NCI-H1930 (cell line): ENCODE measurements around the gene INS.

ENCODE experiments used
- DNase-seq, 2 experiments: peaks; one replicate each; lab custom pipeline; 2025; lab: John Stamatoyannopoulos, UW

INS gene

DNA sequence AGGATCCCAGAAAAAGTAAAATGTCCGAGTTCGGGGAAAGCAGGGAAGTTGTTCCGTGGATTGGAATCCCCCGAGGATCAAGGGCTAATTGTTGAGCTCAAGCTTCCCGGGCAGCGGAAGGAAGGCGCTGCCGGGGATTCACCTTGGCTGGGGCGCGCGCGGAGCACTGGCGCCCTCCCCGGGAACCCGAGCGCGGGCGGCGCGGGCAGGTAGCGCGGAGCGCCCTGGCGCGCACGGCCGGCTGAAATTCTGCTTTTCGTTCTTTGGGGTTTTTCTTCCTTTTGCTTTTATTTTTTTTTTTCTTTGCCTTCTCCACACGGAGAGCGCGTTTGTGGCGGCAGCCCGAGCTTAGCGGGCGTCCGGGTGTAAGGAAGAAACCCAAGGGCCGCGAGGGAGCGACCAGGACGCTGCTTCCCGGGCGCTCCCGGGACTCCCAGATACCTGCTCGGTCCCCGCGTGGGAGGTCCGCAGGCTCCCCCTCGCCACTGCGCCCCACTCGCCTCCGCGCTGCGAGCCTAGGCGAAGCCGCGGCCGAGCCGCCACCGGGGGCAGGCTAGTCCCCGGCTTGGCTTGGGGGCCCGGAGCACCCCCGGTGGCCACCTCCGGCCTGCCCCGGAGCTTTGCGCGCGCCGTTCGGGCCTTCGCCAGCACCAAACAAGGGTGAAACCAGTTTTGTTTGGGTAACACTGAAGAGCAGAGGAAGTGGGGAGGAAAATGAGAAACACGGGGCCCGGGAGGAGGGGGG is 17.0 kb downstream of the INS start:
- DNase-seq, result no peak

DNA sequence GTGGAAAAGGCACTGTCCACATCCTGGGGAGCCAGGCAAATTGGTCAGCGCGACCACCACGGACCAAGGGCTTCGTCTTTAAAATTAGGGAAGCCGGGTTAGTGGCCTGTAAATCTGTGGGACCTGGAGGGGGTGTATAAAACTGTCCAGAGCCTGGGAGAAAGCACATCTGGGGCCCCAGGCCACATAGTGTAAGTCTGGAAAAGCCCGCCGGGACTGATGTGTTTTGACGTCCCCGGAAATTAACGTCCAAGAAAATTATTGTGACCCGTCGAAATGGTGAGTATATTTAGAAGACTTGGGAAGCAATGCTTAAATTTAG is 17.6 kb downstream of the INS start:
- no peak for DNase-seq

DNA sequence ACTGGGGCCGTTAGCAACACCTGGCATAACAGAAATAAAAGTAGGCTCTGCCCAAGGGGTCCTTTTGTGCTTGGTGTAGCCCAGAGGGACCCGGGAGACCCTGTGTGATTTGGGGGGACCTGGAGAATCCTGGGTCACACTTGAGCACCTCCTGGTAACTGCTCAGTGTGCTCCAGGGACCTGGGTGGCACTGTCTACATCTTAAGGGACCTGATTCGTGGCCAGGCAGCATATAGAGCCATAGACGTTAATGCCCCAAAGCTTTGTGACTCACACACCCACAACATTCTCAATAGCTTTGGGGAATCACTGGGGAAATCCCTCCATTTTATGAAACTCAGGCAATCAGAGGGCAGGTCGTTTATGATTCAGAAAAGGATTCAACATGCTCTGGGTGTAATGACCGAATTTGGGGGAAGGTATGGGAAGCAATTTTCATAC is 18.2 kb downstream of the INS start:
- DNase-seq, result no peak

DNA sequence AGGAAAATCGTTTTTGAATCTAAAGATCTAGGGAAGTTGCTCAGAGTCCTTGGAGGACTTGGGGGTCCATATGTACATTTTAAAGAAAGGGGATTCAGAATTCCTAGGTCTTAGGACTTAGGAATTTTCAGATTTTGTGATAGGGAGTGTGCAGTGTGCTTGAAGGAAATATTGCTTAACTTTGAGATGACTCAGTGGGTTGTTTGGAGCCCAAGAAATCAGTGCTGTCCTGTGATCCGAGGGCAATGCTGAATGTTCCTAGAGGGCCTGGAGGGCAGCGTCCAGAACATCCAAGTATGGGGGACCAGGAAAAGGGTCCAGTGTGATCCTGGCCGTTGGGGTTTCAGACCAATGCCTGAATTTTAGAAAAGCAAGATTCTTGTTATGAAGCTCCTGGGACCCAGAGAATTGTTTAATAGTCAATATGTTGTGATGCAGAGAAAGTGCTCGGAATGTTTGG is 18.7 kb downstream of the INS start:
- DNase-seq, result no peak

DNA sequence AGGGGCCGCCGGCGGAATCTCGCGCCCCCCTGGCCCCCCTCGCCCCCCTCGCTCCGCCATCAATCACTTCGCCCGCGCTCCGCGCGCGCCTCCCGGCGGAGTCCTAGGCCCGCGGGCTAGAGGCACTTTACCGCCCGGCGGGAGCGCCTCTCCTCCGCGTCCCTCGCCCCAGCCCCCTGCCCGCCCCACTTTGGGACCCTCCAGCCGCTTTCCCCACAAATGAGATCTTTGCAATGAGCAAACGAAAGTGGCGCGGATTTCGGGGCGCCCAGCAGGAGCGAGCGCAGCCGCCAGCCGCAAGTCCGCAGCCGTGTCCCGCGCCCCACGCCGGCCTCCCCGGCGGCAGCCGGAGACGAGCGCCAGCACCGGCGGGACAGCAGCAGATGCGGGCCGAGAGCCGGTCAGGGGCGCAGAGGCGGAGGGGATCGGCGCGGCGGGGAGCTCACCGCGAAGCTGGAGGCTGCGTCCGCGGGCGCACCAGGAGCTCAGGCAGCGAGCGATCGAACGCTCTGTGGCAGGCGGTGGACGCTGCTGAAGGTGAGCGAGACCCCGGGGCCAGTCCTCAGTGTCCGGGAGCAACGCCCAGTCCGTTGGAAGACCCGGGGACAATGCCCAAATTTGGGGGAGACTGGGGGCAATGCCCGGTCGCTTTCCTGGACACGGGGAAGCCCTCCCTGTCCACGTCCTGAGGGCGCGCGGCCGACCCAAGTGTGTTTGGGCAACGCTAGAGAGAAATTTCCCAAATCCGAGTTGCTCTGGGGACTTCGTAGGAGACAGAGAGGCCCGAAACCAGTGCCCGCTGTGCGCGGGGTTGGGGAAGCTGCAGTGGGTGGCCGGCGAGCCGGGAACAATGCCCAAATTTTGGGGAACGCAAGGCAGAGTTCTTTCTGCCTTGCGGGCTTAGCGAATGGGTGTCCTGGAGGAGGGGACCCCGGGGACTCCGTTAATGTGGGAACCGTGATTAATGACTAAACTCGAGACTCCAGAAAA is 20.3 kb downstream of the INS start:
- DNase-seq, result no peak

DNA sequence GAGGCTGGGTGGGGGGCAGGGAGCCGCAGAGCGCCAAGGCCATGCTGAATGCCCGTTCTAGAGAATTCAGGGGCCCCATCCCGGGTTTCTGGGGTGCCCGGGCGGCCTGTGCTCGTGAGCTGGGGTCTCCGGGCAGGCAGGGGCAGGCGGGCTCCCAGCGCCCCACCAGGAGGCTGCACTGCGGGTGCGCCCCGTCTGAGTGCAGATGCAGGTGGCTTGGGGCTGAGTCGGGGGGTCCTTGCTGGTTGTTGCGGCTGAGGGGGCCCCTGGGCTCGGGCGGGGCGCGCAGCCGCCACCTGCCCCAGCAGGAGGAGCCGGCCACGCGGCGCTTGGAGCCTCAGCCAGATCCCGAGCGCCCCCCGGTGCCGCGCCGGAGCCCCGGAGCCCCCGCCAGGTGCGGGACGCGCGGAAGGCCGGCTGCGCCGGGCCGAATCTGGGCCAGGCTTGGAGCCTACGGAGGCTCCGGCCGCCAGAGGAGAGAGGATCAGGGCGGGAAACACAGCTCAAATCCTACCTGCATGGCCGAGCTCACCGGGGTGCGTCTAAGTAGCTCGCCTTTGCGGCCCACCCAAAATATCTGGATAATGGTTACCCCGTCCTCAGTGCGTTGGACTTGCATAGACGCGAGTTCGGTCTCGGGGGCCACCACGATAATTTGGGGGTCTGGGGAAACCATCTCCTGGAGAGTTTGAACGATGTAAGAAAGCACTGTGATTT is 21.2 kb downstream of the INS start:
- no peak for DNase-seq

DNA sequence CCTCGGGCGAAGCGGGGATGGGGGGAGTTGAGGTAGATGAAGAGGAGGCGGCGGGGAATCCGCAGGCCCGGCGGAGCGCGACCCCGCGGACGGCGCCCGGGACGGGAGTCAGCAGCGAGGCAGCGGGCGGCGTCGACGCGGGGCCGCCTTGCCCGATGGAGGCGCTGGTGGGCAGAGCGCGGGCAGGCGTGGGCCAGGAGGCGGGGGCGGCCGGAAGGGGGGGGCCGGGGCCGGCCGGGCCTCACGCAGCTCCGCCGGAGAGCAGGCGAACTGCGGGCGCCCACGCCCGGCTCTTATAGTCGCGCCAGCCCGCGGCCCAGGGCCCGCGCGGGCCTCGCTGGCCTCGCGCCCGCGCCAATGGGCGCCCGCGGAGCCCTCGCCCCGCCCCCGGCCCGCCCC is 21.9 kb downstream of the INS start, which contains the start of gene IGF2:
TSS of gene IGF2 (minus strand) at position 267 of the 399 bp plus-strand sequence. CDS start 3,866 bp downstream, outside the sequence.
- no peak for DNase-seq

DNA sequence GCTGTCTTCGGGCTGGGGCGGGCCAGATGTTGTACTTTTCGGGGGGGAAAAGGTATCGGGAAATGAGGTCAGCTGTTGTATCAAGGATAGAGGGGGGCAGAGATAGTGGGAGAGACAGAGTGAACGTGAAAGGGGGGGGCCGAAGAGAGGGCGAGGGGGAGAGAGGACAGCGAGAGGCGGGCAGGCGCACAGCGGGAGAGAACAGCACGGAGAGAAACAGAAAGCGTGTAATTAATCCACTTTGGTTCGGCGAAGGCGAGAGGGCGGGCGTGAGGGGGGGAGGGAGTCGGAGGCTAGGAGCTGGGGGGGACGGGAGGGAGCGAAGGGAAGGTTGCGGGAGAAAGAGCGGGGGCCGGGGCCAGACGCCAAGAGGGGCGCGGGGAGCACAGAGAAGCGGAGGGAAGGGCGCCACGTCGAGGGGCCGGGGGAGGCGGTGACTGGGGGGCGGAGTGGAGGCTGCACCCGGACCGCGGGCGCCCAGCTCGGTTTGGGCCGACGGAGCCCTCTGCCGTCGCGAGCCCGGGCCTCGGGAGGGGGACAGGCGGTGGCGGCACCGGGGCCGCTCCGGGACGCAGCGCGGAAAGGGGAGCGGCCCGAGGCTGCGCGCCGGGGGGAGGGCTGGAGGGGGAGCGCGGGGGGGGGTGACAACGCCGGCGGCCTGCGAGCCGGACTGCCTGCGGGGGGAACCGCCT is 22.4 kb downstream of the INS start:
- no peak for DNase-seq

DNA sequence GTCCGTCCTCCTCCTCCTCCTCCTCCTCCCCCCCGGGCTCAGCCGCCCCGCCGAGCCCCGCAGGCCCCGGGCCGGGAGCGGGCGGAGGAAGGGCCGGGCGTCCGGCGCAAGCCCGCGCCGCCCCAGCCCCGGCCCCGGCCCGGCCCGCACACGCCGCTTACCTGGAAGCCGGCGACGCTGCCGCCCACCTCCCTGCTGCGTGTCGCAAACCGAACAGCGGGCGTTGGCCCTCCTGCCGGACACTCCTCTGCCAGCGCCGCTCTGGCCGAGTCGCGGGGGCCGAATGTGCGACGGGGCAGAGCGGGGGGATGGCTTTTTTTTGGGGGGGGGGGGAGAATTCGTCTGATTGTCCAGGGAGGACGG is 23.0 kb downstream of the INS start:
- no peak for DNase-seq

DNA sequence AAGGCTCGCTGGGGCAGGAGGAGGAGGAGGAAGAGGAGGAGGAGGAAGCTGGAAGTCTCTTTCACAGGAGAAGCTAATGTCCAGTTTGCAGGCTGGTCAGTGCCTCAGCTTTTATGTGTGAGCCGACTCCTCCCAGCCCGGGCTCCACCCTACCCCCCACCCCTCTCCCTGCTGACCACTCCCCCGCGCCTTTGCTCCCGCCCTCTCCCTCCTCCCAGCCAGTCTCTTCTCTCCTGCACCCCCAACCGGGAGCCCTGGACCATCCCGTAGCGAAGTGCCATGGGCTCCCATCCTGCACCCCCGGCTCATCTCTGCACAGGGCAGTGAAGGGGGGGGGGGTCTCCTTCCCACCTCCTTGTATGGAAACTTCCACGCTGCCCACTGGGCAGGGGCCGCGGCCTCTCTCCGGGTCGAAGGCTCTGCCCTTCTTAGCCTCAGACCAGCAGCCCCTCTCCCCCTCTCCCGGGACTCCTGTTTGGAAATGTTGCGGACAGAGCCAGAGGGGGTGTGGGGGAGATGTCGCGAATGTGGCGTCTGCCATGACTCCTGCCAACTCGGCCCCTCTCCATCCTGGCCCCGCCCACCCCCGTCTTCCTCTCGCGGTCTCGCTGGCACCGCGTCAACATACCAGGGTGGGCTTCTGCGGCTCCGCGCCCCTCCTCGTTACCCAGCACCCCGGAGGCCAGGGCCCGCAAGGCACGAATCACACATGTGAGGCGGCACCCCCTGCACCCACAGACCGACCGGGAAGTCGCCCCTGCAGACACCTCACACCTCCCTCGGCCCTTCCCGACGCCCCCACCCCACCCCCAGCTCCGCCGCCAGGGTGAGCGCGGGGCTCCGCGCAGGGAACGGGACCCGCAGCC is 23.6 kb downstream of the INS start:
- no peak for DNase-seq

DNA sequence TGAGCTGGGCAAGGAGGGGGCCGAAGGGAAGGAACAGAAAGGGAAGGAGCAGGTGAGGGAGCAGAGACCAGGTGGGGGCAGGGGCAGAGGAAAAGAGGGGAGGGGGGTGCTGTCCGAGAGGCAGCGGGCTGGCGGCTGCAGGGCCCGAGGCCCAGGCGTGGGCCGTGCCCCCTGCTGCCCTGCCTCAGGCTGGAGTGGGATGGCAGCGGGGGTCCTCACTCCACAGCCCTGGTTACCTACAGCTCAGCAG is 24.1 kb downstream of the INS start:
- DNase-seq, result no peak

DNA sequence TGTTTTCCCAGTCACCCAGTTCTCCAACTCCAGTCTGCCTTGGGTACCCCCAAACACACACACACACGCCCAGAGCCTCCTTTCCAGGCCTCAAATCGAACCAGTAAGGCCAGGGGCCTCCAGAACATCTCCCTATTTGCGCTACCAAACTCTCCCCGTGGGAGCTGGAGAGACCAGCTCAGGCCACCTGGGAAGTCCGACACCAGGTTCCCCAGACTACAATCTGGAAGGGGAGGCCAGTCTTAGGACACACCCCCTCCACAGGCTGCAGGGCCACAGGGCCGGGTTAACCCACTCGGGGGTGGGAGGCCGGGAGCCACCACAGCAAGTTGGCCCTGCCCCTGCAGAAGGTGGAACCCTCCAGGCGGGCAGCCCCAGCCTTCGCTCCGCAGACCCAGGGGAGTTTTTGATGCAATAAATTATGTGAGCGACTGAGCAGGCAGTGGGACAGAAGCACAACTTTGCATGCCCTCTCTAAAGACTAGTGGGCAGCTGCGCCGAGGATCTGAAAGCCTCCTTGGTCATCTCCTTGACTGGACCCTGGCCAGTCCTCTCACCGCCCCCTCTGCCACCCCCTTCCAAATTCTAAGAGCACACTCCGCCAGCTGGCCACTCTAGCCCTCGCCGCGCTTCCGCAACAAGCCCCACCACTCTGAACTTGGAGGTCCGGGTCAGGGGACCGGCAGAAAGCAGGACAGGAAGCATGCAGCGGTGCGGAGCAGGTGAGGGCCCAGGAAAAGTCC is 24.6 kb downstream of the INS start:
- no peak for DNase-seq

DNA sequence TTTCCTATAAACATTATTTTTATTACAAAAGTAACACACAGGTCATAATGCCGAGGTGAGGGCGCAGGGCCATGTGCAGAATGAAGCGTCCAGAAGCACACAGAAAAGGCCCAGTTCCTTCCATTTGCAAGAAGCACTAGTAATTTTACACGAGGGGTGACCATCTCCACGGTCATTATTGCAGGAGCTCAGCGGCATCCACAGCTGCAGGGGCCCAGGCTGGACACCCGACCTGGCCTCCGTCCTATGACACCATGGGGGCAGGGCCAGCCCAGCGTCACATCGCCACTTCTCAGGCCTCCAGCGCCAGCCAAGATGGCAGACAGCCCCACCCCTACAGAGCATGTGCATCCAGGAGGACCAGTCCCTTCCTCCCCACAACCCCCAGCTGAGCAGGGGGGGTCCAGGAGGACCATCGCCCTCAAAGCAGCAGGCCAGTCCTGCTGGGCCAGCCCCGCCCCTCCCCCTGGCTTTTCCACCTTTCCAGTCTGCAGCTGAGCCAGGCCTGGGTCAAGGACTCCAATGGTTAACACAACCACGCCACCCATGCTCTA is 25.3 kb downstream of the INS start:
- no peak for DNase-seq

DNA sequence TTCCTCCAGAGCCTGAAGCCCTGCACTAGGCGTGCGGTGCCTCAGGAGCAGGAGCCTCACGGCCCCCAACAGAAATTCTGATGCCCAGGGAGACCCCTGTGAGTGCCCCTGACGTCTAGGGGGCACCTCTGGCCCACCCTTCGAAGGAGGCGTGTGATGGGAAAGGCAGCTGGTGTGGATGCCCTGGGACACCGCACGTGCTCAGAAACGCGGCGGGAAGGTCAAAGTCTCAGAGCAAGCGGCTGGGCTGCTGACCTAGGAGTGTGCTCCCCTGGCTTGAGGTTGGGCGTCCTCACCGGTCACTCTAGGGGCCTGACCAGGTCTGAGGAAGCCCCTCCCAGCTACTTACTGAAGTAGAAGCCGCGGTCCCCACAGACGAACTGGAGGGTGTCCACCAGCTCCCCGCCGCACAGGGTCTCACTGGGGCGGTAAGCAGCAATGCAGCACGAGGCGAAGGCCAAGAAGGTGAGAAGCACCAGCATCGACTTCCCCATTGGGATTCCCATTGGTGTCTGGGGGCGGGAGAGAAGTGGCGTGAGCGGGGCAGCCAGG is 25.9 kb downstream of the INS start:
- no peak for DNase-seq

DNA sequence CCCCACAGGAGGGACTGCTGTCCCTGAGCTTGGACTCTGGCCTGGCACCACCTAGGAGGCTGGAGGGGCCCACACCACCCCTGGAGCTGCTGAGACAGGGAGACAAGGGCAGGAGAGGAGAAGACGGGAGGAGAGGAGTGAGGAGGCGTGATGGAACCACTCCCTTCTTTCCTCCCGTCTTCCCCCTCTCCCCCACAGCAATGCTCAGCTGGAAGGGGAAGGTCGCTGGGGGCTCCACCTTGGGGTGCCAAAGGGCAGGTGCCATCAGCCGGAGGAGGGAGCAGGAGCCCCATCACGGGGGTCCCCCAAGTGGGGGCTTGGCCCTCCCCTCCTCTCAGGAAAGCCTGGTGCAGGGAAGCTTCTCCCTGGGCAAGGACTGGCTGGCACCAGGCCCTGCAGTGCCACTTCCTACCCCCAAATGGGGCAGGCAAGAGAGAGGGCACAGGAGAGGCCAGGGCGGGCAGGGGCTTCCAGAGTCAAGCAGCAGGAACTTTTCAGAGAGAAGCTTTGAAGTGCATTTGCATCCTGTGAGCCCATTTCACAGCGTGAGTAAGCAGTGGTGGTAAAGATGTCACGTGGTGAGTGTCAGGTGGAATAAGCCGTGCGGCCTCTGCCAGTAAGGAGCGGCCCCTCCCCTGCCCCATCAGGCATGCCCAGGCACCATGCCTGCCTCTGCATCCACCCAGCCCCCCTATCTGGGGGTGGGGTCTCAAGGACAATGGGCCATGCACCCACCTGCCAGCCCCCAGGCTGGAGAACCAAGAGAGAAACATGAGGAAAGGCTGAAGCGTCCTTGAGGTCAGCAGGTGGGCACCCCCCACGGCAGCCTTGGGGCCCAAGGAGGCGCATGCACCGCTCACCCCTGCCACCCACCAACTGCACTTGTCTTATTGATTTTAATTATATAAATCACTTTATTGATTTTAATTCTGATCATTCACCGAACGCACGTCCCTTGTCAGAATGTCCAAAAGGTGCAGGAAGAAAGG is 26.7 kb downstream of the INS start:
- DNase-seq, result no peak

DNA sequence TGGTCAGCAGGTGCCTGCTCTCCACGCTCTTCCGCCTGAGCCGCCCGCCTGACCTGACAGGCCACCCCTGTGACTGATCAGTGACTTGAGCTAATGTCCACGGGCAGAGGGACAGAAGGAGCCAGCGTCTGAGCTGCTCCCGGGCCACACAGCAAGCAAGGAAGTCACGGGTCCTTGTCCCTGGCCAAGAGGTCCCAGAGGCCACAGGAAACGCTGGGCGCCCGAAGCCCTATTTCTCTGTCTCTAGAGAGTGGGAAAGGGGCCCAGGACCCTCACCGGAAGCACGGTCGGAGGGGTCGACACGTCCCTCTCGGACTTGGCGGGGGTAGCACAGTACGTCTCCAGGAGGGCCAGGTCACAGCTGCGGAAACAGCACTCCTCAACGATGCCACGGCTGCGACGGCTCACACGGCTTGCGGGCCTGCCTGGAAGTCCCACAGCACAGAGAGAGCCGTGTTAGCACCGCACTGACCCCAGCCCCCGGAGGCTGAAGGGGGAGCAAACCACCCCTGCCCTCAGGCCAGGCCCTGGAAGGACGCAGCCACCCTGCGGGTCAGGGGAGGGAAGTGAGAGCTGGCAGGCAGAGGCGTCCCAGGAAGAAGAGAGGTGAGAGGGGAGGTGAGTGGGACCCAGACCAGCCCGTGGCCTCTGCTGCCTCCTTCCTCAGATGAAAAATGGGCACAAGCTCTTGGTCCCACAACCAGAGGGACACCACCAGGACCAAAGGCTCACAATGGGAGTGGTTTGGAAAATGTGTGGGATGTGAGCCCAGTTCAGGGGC is 27.6 kb downstream of the INS start:
- DNase-seq, result no peak

DNA sequence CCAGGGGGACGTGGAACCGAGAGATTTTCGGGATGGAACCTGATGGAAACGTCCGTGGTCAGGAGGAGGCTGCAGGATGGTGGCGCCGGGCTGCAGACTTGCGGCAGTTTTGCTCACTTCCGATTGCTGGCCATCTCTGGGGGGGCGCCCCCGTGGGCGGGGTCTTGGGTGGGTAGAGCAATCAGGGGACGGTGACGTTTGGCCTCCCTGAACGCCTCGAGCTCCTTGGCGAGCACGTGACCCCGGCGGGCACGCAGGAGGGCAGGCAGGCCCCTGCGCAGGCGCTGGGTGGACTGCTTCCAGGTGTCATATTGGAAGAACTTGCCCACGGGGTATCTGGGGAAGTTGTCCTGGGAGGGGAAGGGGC is 28.2 kb downstream of the INS start:
- DNase-seq, result no peak

DNA sequence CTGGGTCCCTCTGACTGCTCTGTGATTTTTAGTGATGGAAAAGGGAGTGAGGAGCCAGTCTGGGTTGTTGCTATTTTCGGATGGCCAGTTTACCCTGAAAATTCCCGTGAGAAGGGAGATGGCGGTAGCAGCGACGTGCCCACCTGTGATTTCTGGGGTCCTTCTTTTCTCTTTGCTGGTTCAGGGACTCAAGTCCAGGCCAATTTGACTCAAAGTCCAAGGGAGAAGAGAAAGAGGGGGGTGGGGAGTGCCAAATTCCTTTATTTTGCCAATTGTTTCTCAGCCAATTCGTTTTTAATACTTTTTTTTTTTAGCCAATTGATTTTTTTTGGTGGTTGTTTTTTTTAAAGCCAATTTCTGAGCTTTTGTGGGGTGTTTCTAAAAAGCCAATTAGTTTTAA is 28.8 kb downstream of the INS start:
- no peak for DNase-seq
